ENCODE measurements around the gene FBXL15.

FBXL15 gene

DNA sequence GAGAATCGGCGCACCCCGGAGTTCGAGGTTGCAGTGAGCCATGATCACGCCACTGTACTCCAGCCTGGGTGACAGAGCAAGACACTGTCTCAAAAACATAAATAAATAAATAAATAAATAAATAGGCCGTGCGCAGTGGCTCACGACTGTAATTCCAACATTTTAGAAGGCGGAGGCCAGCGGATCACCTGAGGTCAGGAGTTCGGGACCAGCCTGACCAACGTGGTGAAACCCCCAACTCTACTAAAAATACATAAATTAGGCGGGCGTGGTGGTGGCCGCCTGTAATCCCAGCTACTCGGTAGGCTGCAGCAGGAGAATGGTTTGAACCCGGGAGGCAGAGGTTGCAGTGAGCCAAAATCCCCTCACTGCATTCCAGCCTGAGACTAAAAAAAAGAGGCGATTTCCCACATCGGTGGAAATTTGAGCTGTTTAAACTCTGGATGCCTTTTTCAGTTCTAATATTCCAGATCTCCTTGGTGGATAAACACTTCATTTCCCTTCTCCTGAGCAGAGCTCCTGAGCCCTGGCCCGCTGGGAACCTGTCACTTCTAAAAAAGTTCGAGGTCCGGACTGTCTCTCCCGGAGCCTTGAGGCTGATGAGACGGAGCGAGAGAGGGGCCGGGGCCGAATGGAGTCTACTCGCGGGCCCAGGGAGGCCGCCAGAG is 27.1 kb upstream of the FBXL15 start:
- TF ChIP-seq CTCF (IDR thresholded peaks at IDR 0.05; ENCODE audit: low read depth, low read length, missing control alignments) = peak; percentile 97
- H3K4me3 ChIP-seq (replicated peaks; ENCODE audit: low read depth, low read length) = peak overlapping the region; percentile 58
- peak; percentile 50 for DNase-seq (ENCODE audit: extremely low read depth, low read depth)

DNA sequence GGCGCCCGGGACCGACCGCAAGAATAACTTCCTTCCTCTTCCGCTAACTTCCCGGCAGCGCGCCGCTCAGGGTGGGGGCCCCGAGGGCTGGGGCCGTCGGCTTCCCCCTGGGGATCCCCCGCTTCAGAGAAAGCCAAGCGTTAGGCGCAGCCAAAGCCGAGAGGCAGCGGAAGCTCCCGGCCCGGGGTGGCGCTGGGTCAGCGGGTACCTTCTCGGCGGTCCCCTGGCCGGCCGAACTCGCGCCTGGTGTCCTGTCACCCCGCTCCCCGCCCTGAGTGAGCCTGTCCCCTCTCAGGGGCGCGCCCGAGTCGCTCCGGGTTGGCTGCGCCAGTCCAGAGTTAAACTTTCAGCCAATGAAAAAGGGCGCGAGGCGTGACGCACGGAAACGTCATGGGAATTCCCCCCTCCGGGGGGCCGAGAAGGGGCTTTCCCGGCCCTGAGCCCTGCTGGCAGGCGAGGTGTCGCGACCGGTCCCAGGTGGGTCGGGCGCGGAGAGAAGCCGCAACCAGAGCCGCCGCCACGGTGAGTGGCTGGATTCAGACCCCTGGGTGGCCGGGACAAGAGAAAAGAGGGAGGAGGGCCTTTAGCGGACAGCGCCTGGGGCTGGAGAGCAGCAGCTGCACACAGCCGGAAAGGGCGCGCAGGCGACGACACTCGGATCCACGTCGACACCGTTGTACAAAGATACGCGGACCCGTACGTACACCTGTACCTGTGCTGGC is 26.4 kb upstream of the FBXL15 start:
- peak; percentile 63 for DNase-seq (ENCODE audit: extremely low read depth, low read depth)
- no peak for TF ChIP-seq CTCF (IDR thresholded peaks at IDR 0.05; ENCODE audit: low read depth, low read length, missing control alignments)
- peak overlapping the region; percentile 58 for H3K4me3 ChIP-seq (replicated peaks; ENCODE audit: low read depth, low read length)

- H3K4me3 ChIP-seq (replicated peaks; ENCODE audit: low read depth, low read length) = peak overlapping the region; percentile 58
- DNase-seq (ENCODE audit: extremely low read depth, low read depth) = no peak
- TF ChIP-seq CTCF (IDR thresholded peaks at IDR 0.05; ENCODE audit: low read depth, low read length, missing control alignments) = no peak
Measured at GRCh38 chr10:102394801-102395399, 25.7 kb upstream of the FBXL15 start.

DNA sequence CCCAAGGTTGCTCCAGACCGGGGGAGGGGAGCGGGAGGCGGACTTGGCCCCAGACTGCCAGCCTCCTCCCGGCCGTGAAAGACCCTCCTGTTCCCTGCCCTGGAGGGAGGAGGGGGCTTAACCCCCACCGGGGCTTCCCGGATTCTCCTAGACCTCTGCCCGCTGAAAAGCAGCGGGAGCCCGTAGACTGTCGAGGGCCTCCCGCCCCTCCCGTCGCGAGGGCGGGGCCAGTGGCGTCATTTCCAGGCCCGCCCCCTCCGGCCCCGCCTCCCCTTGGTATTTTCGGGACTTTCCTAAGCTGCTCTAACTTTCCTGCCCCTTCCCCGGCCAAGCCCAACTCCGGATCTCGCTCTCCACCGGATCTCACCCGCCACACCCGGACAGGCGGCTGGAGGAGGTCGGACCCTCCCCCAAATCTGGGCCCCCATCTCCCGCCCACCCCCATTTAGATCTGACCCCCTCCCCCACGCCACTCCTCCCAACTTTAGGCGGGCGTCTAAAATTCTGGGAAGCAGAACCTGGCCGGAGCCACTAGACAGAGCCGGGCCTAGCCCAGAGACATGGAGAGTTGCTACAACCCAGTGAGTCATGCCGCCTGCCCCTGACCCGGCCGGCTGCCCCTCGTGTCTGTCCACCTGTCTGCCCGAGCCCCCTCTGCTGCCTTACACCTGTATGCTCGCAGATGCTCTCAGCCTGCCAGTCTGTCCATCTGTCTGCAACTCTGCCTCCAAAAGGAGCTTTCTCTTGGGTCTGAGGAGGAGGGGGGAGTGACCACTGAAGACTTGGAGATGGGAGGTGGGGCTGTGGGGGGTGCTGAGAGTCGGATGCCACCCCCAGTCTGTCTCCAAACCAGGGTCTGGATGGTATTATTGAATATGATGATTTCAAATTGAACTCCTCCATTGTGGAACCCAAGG is 25.0 kb upstream of the FBXL15 start, which contains the start of gene NFKB2:
Gene NFKB2, plus strand, starts transcription at position 306 of the 917 bp plus-strand sequence. Its CDS starts 255 bp downstream, at position 561.
- peak within 1 kb of the TSS; percentile 58 for H3K4me3 ChIP-seq (replicated peaks; ENCODE audit: low read depth, low read length)
- TF ChIP-seq CTCF (IDR thresholded peaks at IDR 0.05; ENCODE audit: low read depth, low read length, missing control alignments) = no peak
- peak; percentile 54 for DNase-seq (ENCODE audit: extremely low read depth, low read depth)

DNA sequence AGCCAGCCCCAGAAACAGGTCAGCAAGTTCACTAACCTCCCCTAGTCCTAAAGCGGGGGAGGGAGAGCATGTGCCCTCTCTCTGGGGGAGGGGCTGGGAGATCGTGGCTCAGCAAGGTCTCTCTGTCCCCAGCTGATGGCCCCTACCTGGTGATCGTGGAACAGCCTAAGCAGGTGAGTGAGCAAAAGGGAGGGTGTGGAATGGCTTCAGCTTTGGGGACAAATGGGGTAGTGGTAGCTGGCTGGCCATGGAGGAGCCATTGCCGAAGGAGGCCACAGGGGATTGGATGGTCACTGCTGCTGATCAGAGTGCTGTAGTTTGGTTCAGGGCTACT is 24.4 kb upstream of the FBXL15 start:
- peak overlapping the region; percentile 58 for H3K4me3 ChIP-seq (replicated peaks; ENCODE audit: low read depth, low read length)
- no peak for DNase-seq (ENCODE audit: extremely low read depth, low read depth)
- no peak for TF ChIP-seq CTCF (IDR thresholded peaks at IDR 0.05; ENCODE audit: low read depth, low read length, missing control alignments)

- TF ChIP-seq CTCF (IDR thresholded peaks at IDR 0.05; ENCODE audit: low read depth, low read length, missing control alignments) = no peak
- H3K4me3 ChIP-seq (replicated peaks; ENCODE audit: low read depth, low read length) = peak overlapping the region; percentile 58
- DNase-seq (ENCODE audit: extremely low read depth, low read depth) = no peak
Measured at GRCh38 chr10:102396730-102397151, 23.9 kb upstream of the FBXL15 start.

All from HFF-Myc (cell line).